Lower leg skin (tissue), 4 donors: ENCODE data around the gene HNRNPA0. TPM values are rescaled to one million over a fixed set of nuclear protein-coding genes. Genes with fewer than 3 reads are reported as not detected.
"Not testable (repeated sequence)": the region's sequence is repeated elsewhere in the genome, so short reads cannot be mapped to it uniquely, and the experiment has no call there.

Source experiments
- DNase-seq, 2 donors: peaks; one replicate each; pipeline ENCODE4 v3.0.0-alpha.2; 2019; ENCODE audit warnings: low spot score in 2 of 2
- H3K4me3 ChIP-seq: fragments of 200-600 bp; sonication (generic); 2 replicates; pipeline ENCODE4 v1.5.1; 2017; ENCODE audit warnings: mild to moderate bottlenecking, low read depth; ENCODE audit not compliant: poor library complexity, severe bottlenecking
- CTCF ChIP-seq, 3 donors: fragments of 450-650 bp; IDR thresholded peaks; one replicate each; pipeline ENCODE4 v1.5.1; 2016; ENCODE audit warnings: antibody characterized with exemption in 3 of 3, mild to moderate bottlenecking in 3 of 3, moderate library complexity in 2 of 3
- POLR2A ChIP-seq, 2 donors: fragments of 450-650 bp; IDR thresholded peaks; one replicate each; pipeline ENCODE4 v1.6.1; 2016 to 2017; ENCODE audit warnings: antibody characterized with exemption in 2 of 2, mild to moderate bottlenecking in 1 of 2, moderate library complexity in 1 of 2
- WGBS, 2 donors: methylation state at CpG; one replicate each; pipeline ENCODE4 v1.1.5; 2018; 5-methylcytosine and 5-hydroxymethylcytosine counted together
- intact Hi-C: fragments of 100-400 bp; cut with DNase I; formaldehyde crosslinking; loops from one replicate; pipeline ENCODE4 v1.15.0; 2023; ENCODE audit warnings: low total_unique reads
- total RNA-seq, 4 donors: library from RNA; depleted of rRNA; stranded (reverse); fragments of >200 nt; gene quantifications; one replicate each; pipeline ENCODE4 v1.1.0, GENCODE V29; 2016

HNRNPA0 gene
- total RNA-seq, 4 donors from 2014 or later, result 6.9 to 11.5 (median 9.3) TPM

GRCh38 chr5:137792303-137792702 lies 38.1 kb upstream of the HNRNPA0 start:
- no peak for TF ChIP-seq CTCF (IDR thresholded peaks at IDR 0.05)
- TF ChIP-seq POLR2A (IDR thresholded peaks at IDR 0.05), result no peak
- 85 to 91% methylated on average over 1 of the region's 1 CpG for WGBS, 2 donors
- H3K4me3 ChIP-seq, result no peak overlapping the region
- intact Hi-C loops, result no loop called here
- no peak for DNase-seq

- 93 to 96% methylated on average over 4 of the region's 4 CpGs for WGBS, 2 donors
- intact Hi-C loops, result no loop called here
- DNase-seq, result no peak
- no peak overlapping the region for H3K4me3 ChIP-seq
- TF ChIP-seq CTCF (IDR thresholded peaks at IDR 0.05) (no peak), POLR2A (IDR thresholded peaks at IDR 0.05) (no peak)
Measured at GRCh38 chr5:137791799-137792198, 37.6 kb upstream of the HNRNPA0 start.

- WGBS, 2 donors, result 84 to 90% methylated on average over 2 of the region's 2 CpGs
- H3K4me3 ChIP-seq, result no peak overlapping the region
- TF ChIP-seq CTCF (IDR thresholded peaks at IDR 0.05) (no peak), POLR2A (IDR thresholded peaks at IDR 0.05) (no peak)
- no peak for DNase-seq
- intact Hi-C loops, result no loop called here
Measured at GRCh38 chr5:137791387-137791786, 37.2 kb upstream of the HNRNPA0 start.

- WGBS, 2 donors, result 91 to 96% methylated on average over 2 of the region's 2 CpGs
- H3K4me3 ChIP-seq, DNase-seq, intact Hi-C loops: not testable (repeated sequence)
Measured at GRCh38 chr5:137788560-137788959, 34.4 kb upstream of the HNRNPA0 start.

GRCh38 chr5:137782984-137783536 lies 28.9 kb upstream of the HNRNPA0 start:
- no peak for DNase-seq
- TF ChIP-seq POLR2A (IDR thresholded peaks at IDR 0.05), result no peak
- TF ChIP-seq CTCF (IDR thresholded peaks at IDR 0.05), result no peak
- no peak overlapping the region for H3K4me3 ChIP-seq
- intact Hi-C loops, result no loop called here
- WGBS, 2 donors, result 91 to 93% methylated on average over 4 of the region's 4 CpGs

- no peak for DNase-seq
- intact Hi-C loops, result no loop called here
- no peak overlapping the region for H3K4me3 ChIP-seq
- 92 to 96% methylated on average over 2 of the region's 2 CpGs for WGBS, 2 donors
- TF ChIP-seq POLR2A (IDR thresholded peaks at IDR 0.05) (no peak), CTCF (IDR thresholded peaks at IDR 0.05) (no peak)
Measured at GRCh38 chr5:137782055-137782454, 27.9 kb upstream of the HNRNPA0 start.
